B cell (primary cell): ENCODE measurements around the gene FAM216B.

Experiments used
- EZH2 ChIP-seq: IDR thresholded peaks from 2 replicates; pipeline ENCODE4 v1.6.1; 2012; ENCODE audit warnings: borderline replicate concordance, low read depth, mild to moderate bottlenecking, moderate library complexity, low read length; ENCODE audit not compliant: insufficient read depth, poor library complexity, severe bottlenecking
- TF ChIP-seq, protein P1 (sequence below): fragments of 200-600 bp; IDR thresholded peaks from one replicate; pipeline ENCODE4 v1.8.0; 2022; ENCODE audit warnings: antibody characterized with exemption, mild to moderate bottlenecking

DNA sequence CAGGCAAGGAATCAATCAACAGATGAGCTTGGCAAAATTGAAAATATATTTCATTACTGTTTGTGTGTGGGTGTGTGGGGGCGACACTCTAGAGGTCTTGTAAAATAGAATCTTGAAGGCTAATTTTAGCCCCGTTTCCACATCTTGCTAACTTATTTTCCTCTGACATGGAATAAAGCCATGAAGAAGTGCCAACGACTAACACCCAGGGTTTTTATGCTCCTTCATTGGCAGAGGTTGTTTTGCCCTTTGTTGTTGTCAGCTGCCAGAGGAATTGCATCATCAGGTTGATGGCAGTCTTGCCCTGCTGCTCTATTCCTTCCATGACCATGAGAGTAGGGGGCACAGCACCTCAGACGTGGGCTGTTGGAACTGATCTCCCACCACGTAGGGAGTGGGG is 30.6 kb upstream of the FAM216B start:
- TF ChIP-seq, protein P1, sequence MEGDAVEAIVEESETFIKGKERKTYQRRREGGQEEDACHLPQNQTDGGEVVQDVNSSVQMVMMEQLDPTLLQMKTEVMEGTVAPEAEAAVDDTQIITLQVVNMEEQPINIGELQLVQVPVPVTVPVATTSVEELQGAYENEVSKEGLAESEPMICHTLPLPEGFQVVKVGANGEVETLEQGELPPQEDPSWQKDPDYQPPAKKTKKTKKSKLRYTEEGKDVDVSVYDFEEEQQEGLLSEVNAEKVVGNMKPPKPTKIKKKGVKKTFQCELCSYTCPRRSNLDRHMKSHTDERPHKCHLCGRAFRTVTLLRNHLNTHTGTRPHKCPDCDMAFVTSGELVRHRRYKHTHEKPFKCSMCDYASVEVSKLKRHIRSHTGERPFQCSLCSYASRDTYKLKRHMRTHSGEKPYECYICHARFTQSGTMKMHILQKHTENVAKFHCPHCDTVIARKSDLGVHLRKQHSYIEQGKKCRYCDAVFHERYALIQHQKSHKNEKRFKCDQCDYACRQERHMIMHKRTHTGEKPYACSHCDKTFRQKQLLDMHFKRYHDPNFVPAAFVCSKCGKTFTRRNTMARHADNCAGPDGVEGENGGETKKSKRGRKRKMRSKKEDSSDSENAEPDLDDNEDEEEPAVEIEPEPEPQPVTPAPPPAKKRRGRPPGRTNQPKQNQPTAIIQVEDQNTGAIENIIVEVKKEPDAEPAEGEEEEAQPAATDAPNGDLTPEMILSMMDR: no peak
- no peak for TF ChIP-seq EZH2
